SIG-M5 (cell line): ENCODE measurements around the gene CYTIP.
"Not testable (repeated sequence)": the region's sequence is repeated elsewhere in the genome, so short reads cannot be mapped to it uniquely, and the experiment has no call there.

ENCODE experiments used
- DNase-seq: peaks from one replicate; lab custom pipeline; 2025; lab: John Stamatoyannopoulos, UW

The CYTIP gene

DNA sequence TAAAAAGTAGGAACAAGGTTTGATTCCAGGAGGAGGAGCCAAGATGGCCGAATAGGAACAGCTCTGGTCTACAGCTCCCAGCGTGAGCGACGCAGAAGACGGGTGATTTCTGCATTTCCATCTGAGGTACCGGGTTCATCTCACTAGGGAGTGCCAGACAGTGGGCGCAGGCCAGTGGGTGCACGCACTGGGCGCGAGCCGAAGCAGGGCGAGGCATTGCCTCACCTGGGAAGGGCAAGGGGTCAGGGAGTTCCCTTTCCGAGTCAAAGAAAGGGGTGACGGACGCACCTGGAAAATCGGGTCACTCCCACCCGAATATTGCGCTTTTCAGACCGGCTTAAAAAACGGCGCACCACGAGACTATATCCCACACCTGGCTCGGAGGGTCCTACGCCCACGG is 75.4 kb downstream of the CYTIP start:
- not testable (repeated sequence) for DNase-seq

DNA sequence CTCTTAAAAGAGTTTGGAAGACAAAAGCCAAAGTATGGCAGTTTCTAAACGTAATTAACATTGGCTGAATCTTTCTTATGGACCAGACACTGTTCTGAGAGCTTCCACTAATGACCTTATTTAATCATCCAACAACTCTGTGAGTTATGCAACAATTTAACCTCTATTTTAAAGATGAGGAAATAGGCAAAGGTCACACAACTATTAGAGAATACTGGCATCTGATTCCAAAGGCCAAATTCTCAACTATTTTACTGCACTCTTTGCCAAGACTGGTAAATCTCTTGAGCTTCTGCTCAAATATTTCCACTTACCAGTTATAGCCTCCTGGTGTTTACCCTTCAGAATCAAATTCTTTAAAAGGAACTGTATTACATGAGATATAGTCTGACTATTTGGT is 76.2 kb downstream of the CYTIP start:
- no peak for DNase-seq
